OCI-LY1 (cell line): ENCODE results near the gene NOS3.

Source experiments
- EZH2 ChIP-seq: fragments of 200-600 bp; sonication (generic), shearing (Covaris generic); IDR thresholded peaks from 2 replicates; pipeline ENCODE4 v1.8.0; 2017; ENCODE audit warnings: borderline replicate concordance, mixed run types, mild to moderate bottlenecking, antibody characterized with exemption, low read length, moderate library complexity, mixed read lengths
- TF ChIP-seq, protein P1 (sequence below): fragments of 200-600 bp; sonication (generic), shearing (Covaris generic); IDR thresholded peaks from 2 replicates; pipeline ENCODE4 v1.5.1; 2017; ENCODE audit warnings: mild to moderate bottlenecking, antibody characterized with exemption, low read length, moderate library complexity, mixed read lengths

GRCh38 chr7:151024435-151025056 is 33.7 kb downstream of the NOS3 start, which contains the start of gene ATG9B:
- TF ChIP-seq, protein P1, sequence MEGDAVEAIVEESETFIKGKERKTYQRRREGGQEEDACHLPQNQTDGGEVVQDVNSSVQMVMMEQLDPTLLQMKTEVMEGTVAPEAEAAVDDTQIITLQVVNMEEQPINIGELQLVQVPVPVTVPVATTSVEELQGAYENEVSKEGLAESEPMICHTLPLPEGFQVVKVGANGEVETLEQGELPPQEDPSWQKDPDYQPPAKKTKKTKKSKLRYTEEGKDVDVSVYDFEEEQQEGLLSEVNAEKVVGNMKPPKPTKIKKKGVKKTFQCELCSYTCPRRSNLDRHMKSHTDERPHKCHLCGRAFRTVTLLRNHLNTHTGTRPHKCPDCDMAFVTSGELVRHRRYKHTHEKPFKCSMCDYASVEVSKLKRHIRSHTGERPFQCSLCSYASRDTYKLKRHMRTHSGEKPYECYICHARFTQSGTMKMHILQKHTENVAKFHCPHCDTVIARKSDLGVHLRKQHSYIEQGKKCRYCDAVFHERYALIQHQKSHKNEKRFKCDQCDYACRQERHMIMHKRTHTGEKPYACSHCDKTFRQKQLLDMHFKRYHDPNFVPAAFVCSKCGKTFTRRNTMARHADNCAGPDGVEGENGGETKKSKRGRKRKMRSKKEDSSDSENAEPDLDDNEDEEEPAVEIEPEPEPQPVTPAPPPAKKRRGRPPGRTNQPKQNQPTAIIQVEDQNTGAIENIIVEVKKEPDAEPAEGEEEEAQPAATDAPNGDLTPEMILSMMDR, result no peak
- TF ChIP-seq EZH2, result no peak
